OCI-LY1 (cell line): ENCODE results near the gene CDK11B.

Source experiments
- EZH2 ChIP-seq: fragments of 200-600 bp; sonication (generic), shearing (Covaris generic); IDR thresholded peaks from 2 replicates; pipeline ENCODE4 v1.8.0; 2017; ENCODE audit warnings: borderline replicate concordance, mixed run types, mild to moderate bottlenecking, antibody characterized with exemption, low read length, moderate library complexity, mixed read lengths
- TF ChIP-seq, protein P1 (sequence below): fragments of 200-600 bp; sonication (generic), shearing (Covaris generic); IDR thresholded peaks from 2 replicates; pipeline ENCODE4 v1.5.1; 2017; ENCODE audit warnings: mild to moderate bottlenecking, antibody characterized with exemption, low read length, moderate library complexity, mixed read lengths

DNA sequence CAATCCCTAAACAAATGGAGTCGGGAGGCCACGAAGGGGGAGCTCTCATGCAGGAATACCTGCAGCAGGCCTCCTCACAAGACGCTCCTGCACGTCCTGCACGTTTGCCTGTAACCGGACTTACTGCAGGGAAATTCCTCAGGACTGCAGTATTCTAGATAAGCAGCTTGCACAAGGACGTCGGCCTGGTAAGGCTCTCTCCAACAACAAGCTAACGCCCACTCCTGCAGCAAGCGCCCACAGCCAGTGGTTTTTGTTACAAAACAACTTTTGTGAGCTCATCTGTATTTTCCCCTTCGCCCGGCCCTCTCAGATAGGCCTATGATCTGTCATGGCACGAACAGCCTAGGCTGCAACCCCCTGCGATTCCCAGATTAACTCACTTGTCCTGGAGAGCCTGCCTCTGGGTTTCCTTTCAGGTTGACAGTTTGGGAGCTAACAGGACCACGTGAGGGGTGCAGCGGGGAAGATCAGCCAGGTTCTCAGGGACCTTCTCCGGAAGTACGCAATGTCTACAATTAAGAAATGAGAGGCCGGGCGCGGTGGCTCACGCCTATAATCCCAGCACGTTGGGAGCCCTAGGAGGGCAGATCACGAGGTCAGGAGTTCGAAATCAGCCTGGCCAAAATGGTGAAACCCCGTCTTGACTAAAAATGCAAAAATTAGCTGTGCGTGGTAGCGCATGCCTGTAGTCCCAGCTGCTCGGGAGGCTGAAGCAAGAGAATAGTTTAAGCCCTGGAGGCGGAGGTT is 44.4 kb downstream of the CDK11B start:
- TF ChIP-seq, protein P1, sequence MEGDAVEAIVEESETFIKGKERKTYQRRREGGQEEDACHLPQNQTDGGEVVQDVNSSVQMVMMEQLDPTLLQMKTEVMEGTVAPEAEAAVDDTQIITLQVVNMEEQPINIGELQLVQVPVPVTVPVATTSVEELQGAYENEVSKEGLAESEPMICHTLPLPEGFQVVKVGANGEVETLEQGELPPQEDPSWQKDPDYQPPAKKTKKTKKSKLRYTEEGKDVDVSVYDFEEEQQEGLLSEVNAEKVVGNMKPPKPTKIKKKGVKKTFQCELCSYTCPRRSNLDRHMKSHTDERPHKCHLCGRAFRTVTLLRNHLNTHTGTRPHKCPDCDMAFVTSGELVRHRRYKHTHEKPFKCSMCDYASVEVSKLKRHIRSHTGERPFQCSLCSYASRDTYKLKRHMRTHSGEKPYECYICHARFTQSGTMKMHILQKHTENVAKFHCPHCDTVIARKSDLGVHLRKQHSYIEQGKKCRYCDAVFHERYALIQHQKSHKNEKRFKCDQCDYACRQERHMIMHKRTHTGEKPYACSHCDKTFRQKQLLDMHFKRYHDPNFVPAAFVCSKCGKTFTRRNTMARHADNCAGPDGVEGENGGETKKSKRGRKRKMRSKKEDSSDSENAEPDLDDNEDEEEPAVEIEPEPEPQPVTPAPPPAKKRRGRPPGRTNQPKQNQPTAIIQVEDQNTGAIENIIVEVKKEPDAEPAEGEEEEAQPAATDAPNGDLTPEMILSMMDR: no peak
- TF ChIP-seq EZH2: no peak
